T-helper 1 cell treated with Interleukin-12 subunit alpha and Interleukin-12 subunit beta and Interleukin-4 antibody, amounts not matched to agents 30 ng/mL and 1 ng/mL, for 36 hours (primary cell): ENCODE measurements around the gene NELL1. TPM values are rescaled to one million over a fixed set of nuclear protein-coding genes. Genes with fewer than 3 reads are reported as not detected.

Experiments used
- intact Hi-C: fragments of 100-400 bp; cut with micrococcal nuclease; formaldehyde crosslinking; loops from one replicate; pipeline ENCODE4 v1.15.1; 2024
- total RNA-seq: library from RNA; stranded (reverse); gene quantifications from 2 replicates; pipeline ENCODE4 v1.2.3, GENCODE V29; 2022

Gene NELL1
- total RNA-seq, 1 donor from 2014 or later: not detected

- intact Hi-C loops: no loop called here
Observed at GRCh38 chr11:20668131-20668809, 1.1 kb upstream of the NELL1 start.

- intact Hi-C loops: loop anchor here (5.0 kb wide), 1 partner anchor 513 kb away; no protein-coding TSS in a partner anchor
Observed at GRCh38 chr11:20669820-20670684, 666 bp downstream of the NELL1 start.

GRCh38 chr11:20670932-20671403, 1.6 kb downstream of the NELL1 start:
- intact Hi-C loops: loop anchor here (5.0 kb wide), 1 partner anchor 514 kb away; no protein-coding TSS in a partner anchor

DNA sequence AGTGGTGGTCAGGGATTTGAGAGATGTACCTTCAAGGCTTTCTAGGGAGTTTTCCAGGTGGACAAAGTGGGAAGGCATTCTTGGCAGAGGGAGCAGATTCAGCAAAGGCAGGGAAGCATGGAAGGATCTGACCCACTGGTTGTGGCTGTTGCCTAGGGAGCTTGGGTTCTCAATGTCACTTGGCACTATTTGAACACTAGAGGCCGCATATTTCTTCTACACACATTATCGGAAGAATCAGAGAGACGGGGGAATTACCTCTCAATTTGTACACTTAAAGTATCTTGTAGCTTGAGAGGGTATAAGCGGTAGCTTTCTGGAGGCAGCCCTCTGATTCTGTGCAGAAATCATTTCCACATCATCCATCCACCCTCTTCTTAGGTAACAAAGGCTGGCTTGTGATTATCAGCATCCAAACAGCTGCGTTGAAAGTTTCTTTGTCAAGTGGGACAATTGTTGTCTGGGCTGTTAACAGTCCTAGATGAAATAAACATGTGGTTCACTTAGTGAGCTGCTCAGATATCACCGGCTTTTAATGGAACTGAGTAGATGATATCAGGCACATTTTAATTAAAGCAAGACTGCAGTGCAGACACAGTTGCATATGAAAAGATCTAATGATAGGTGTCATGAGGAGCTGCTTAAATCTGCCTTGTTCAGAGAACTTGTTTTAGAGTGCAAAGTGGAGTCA, 2.6 kb downstream of the NELL1 start:
- intact Hi-C loops: loop anchor here (1.0 to 5.0 kb wide), 3 partner anchors 24 to 544 kb away; no protein-coding TSS in a partner anchor

GRCh38 chr11:20672575-20672974, 3.2 kb downstream of the NELL1 start:
- intact Hi-C loops: loop anchor here (1.0 to 5.0 kb wide), 3 partner anchors 24 to 544 kb away; no protein-coding TSS in a partner anchor

DNA sequence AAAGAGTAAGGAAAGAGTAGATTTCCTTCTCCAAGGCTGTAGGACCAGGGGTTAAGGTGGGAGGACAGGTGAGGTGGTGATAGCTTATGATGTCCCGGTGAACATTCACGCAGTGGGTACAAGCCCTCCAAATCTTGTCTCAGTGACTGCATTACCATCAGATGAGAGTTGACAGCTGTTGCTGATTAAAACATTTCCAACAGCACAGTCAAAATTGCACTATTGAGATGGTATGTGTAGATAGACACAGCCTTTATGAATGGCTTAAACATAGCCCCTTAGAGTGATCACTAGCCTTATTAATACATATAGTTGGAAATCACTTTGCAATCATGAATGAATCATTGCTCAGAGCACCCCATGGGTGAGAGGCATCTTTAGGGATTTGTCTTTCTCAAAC, 7.3 kb downstream of the NELL1 start:
- intact Hi-C loops: no loop called here

DNA sequence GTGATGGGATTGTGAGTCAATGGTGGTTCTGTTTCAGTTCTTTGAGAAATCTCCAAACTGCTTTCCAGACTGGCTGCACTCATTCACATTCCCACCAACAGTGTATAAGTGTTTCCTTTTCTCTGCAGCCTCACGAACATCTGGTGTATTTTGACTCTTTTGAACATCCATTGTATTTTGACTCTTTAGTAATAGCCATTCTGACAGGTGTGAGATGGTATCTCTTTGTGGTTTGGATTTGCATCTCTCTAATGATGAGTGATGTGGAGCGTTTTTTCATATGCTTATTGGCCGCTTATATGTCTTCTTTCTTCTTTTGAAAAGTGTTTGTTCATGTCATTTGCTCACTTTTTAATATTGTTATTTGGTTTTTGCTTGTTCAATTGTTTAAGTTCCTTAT, 19.4 kb downstream of the NELL1 start:
- intact Hi-C loops: no loop called here

DNA sequence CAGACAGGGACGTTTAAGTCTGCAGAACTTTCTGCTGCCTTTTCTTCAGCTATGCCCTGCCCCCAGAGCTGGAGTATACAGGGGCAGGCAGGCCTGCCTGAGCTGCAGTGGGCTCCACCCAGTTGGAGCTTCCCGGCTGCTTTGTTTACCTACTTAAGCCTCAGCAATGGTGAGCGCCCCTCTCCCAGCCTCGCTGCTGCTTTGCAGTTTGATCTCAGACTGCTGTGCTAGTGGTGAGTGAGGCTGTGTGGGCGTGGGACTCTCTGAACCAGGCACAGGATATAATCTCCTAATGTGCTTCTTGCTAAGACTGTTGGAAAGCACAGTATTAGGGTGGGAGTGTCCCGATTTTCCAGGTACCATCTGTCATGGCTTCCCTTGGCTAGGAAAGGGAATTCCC, 38.5 kb downstream of the NELL1 start:
- intact Hi-C loops: no loop called here

GRCh38 chr11:20712912-20713311, 43.5 kb downstream of the NELL1 start:
- intact Hi-C loops: no loop called here

GRCh38 chr11:20715464-20715863, 46.1 kb downstream of the NELL1 start:
- intact Hi-C loops: no loop called here

DNA sequence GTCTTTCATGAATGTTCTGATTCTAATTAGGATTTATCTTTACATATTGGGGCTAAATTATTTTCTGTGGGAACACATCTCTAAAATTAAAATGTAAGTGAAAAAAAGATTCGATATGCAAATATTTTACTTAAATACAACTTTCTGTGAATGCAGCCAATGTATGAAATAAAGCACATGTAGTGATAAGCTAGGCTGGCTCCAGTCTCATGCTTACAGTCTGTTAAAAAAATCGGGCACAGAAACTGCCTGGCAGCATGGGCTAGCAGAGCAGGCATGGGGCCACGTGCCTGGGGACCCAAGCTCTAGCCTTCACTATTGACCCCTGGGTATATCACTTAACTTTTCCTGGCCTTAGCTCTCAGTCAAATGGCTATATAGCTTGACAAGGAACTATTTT, 46.5 kb downstream of the NELL1 start:
- intact Hi-C loops: no loop called here

DNA sequence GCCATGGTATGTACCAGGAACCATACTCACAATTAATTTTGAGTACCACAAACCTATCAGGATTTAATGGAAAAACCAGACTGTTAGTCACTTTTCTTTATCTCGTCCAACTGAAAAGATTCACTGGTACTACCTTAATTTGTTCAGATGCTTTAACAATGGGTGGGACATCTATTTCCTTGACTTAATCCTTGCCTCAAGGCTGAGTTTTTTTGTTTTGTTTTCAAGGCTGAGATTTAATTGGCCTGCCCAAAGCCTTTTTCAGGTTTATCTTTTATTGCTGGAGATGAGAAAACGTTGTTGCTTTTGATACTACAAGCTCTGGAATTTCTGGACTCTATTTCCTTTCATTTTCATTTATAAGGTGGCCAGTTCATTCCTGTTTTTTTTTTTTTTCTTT, 50.4 kb downstream of the NELL1 start:
- intact Hi-C loops: no loop called here

DNA sequence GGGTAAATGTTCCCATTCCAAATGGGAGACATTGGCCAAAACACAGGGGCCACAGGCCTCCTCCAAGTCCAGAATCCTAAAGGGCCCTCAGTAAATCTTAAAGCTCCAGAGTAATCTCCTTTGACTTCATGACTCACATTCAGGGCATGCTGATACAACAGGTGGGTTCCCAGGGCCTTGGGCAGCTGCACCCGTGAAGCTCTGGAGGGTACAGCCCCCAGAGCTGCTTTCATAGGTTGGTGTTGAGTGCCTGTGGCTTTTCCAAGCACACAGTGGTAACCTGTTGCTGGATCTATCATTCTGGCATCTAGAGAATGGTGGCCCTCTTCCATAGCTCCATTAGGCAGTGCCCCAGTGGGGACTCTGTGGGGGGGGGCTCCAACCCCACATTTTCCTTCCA, 54.0 kb downstream of the NELL1 start:
- intact Hi-C loops: no loop called here

DNA sequence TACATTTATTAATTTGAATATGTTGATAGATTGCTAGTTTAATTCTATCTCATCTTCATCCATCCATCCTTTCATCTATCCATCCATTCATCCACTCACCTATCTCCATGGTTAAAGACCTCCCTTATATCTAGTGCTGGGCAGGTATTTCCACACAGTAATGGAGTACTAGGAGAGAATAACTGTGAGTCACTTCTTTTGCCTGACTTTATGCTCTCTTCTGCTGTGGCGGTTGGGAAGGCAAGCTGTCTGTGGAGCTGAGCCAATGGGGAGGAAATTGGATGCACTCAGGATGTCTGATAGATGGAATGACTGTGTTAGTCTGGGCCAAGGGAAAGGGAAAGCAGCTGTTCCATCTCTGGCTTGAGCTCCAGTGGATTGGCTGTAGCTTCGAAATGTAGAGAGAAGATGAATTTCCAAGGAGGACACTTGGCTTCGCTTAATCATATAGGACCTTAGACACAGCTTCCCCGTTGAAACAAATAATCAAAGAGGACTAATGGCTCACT, 60.3 kb downstream of the NELL1 start:
- intact Hi-C loops: no loop called here

- intact Hi-C loops: no loop called here
Observed at GRCh38 chr11:20731676-20732215, 62.4 kb downstream of the NELL1 start.

GRCh38 chr11:20739107-20739506, 69.7 kb downstream of the NELL1 start:
- intact Hi-C loops: no loop called here

DNA sequence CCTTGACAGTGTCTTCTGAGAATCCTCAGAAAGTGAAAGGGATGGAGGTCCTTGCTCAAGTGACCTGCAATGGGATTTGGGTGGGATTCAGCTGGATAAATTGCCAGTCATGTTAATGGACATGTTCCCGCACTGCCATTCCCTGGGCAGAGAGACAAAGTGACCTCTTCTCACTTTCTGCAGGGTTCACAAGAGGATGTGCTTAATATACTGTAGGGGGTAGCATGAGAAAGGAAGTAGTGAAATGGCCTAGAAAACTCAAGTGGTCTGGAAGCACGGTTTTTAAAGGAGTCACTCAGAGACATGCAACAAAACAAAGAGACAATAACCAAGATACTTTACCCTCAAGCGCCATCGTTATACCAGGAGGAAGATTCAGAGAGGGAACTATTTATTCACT, 70.2 kb downstream of the NELL1 start:
- intact Hi-C loops: no loop called here

DNA sequence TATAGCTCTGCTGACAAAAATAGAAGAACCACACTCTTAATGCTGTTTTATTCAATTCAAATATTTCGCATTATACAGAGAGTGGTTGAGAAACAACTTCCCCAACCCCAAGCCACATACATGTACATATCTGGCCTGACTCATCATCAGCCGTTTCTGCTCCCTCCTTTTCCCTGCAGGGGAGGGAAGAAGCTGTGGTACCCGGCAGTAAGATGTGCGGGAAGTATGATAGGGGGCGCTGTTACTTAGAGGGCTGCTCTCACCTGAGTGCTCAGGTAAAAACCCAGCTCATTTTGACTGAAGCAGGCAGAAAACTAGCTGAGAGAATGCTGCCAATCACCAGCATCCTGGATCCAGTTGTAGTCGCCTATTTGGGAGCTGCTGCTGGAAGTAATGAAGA, 85.5 kb downstream of the NELL1 start:
- intact Hi-C loops: no loop called here

DNA sequence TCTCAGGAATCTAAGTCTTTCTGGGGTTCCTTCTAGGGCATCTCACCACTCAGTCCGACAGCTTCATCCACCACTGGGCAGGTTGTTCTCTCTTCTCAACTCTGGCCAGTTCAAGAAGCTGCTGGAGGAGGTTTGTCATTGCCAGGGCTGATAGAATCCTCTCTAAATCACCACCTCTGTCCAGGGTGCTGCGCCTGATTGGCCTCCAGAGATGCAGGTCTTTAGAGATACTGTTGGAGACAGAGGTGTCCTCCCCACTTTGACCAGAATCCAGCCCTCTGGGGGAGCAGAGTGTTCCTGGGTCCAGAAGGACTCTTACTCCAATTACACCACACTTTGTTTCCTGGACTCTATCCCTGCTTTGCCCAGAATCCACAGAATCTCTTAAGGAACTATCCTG, 90.2 kb downstream of the NELL1 start:
- intact Hi-C loops: no loop called here

GRCh38 chr11:20760811-20761210, 91.4 kb downstream of the NELL1 start:
- intact Hi-C loops: no loop called here

- intact Hi-C loops: no loop called here
Observed at GRCh38 chr11:20762116-20762844, 92.9 kb downstream of the NELL1 start.
